ENCODE measurements around the gene TNFSF15.

The TNFSF15 gene
- total RNA-seq: 26.6 to 2,324 (median 117) reads per million in 17 experiments

- DNase-seq: peak; percentile 72 to 92 (median 87)
Measured at GRCh38 chr9:114805670-114806525, at the start of gene TNFSF15. Gene TNFSF15 (minus strand): TSS chr9:114806039. CDS start chr9:114806012, 27 bp downstream.

GRCh38 chr9:114855488-114855887, 49.6 kb upstream of the TNFSF15 start:
- no peak for DNase-seq

GRCh38 chr9:114854736-114855355, 49.0 kb upstream of the TNFSF15 start:
- DNase-seq: no peak

GRCh38 chr9:114853071-114853855, 47.4 kb upstream of the TNFSF15 start:
- peak in 3 of 4 experiments; percentile 21 to 47 (median 40) for DNase-seq

GRCh38 chr9:114852050-114852594, 46.3 kb upstream of the TNFSF15 start:
- DNase-seq: peak; percentile 30 to 69 (median 44)

GRCh38 chr9:114851306-114851705, 45.5 kb upstream of the TNFSF15 start:
- peak in 2 of 4 experiments; percentile 22 to 29 for DNase-seq

GRCh38 chr9:114850871-114851270, 45.0 kb upstream of the TNFSF15 start:
- peak in 2 of 4 experiments; percentile 21 to 45 for DNase-seq

GRCh38 chr9:114849450-114849849, 43.6 kb upstream of the TNFSF15 start:
- DNase-seq: no peak

- DNase-seq: no peak
Measured at GRCh38 chr9:114847492-114848417, 41.9 kb upstream of the TNFSF15 start.

- no peak for DNase-seq
Measured at GRCh38 chr9:114845373-114845772, 39.5 kb upstream of the TNFSF15 start.

GRCh38 chr9:114844766-114845165, 38.9 kb upstream of the TNFSF15 start:
- no peak for DNase-seq

- no peak for DNase-seq
Measured at GRCh38 chr9:114837923-114838322, 32.1 kb upstream of the TNFSF15 start.

- DNase-seq: no peak
Measured at GRCh38 chr9:114836769-114837168, 30.9 kb upstream of the TNFSF15 start.

- DNase-seq: peak in 2 of 4 experiments; percentile 40 to 43
Measured at GRCh38 chr9:114834386-114834785, 28.5 kb upstream of the TNFSF15 start.

GRCh38 chr9:114830546-114830945, 24.7 kb upstream of the TNFSF15 start:
- no peak for DNase-seq

GRCh38 chr9:114829574-114830440, 24.0 kb upstream of the TNFSF15 start:
- peak in 2 of 4 experiments; percentile 25 to 29 for DNase-seq

- no peak for DNase-seq
Measured at GRCh38 chr9:114828303-114828650, 22.4 kb upstream of the TNFSF15 start.

- peak; percentile 62 to 89 (median 76) for DNase-seq
Measured at GRCh38 chr9:114827641-114828302, 21.9 kb upstream of the TNFSF15 start.

GRCh38 chr9:114826431-114826830, 20.6 kb upstream of the TNFSF15 start:
- DNase-seq: no peak
